ENCODE results near the gene RALB. TPM values are rescaled to one million over a fixed set of nuclear protein-coding genes. Genes with fewer than 3 reads are reported as not detected.

RALB gene
- total and polyA plus RNA-seq, 2 of the 8 experiments (the other 6 are each of a cell fraction or from before 2014, with no cell fraction given): 12.0 to 16.6 TPM

- TF ChIP-seq MAX (IDR thresholded peaks at IDR 0.05) (peak; percentile 59), CTCF (IDR thresholded peaks at IDR 0.05; ENCODE audit: control extremely low read depth in 1 of 3, insufficient read depth in 1 of 3, low read depth in 1 of 3, low read length in 3 of 3) (peak; percentile 85 to 93 (median 87)), CREB1 (IDR thresholded peaks at IDR 0.05) (0 out of 2 replicates have a peak, but pooled peaks have one; percentile 21), SIX5 (IDR thresholded peaks at IDR 0.05; ENCODE audit: low read depth, low read length) (no peak), EGR1 (IDR thresholded peaks at IDR 0.05; ENCODE audit: borderline replicate concordance, low read depth, low read length) (no peak), CHD2 (IDR thresholded peaks at IDR 0.05; ENCODE audit: low read length) (0 out of 2 replicates have a peak, but pooled peaks have one; percentile 43), CBX8 (IDR thresholded peaks at IDR 0.05; ENCODE audit: borderline replicate concordance, low read depth, low read length) (no peak), RAD21 (IDR thresholded peaks at IDR 0.05 in 1 of 2, conservative IDR thresholded peaks at IDR 0.05 in 1 of 2; ENCODE audit: low read depth in 2 of 2, low read length in 2 of 2) (peak; percentile 85 to 87), BACH1 (IDR thresholded peaks at IDR 0.05; ENCODE audit: low read length) (peak; percentile 79), HDAC2 (IDR thresholded peaks at IDR 0.05; ENCODE audit: borderline replicate concordance in 1 of 2, low read depth in 2 of 2, low read length in 2 of 2) (no peak), GTF2F1 (IDR thresholded peaks at IDR 0.05; ENCODE audit: borderline replicate concordance, low read depth, low read length) (no peak), JUN (IDR thresholded peaks at IDR 0.05; ENCODE audit: low read depth, low read length) (no peak), SIN3A (conservative IDR thresholded peaks at IDR 0.05 in 1 of 2, IDR thresholded peaks at IDR 0.05 in 1 of 2; ENCODE audit: low read depth in 1 of 2, low read length in 2 of 2) (0 out of 4 replicates have a peak, but pooled peaks of 1 of the 2 experiments have one; percentile 37), SRF (IDR thresholded peaks at IDR 0.05; ENCODE audit: low read depth, low read length) (no peak), SAP30 (IDR thresholded peaks at IDR 0.05; ENCODE audit: insufficient read depth, insufficient replicate concordance, low read length) (no peak), CHD1 (IDR thresholded peaks at IDR 0.05; ENCODE audit: low read depth, low read length) (no peak), CEBPB (IDR thresholded peaks at IDR 0.05; ENCODE audit: low read depth, low read length) (no peak), SP1 (IDR thresholded peaks at IDR 0.05; ENCODE audit: low read depth, low read length) (no peak), JUND (IDR thresholded peaks at IDR 0.05; ENCODE audit: low read length) (no peak), KDM4A (IDR thresholded peaks at IDR 0.05; ENCODE audit: low read depth, low read length, severe bottlenecking) (no peak), KDM1A (IDR thresholded peaks at IDR 0.05; ENCODE audit: borderline replicate concordance, low read length) (no peak)
These were observed 60.4 kb downstream of the RALB start (continued) for GRCh38 chr2:120312860-120313694.
